ENCODE results near the gene CNGB1. TPM values are rescaled to one million over a fixed set of nuclear protein-coding genes. Genes with fewer than 3 reads are reported as not detected.
"Not testable (repeated sequence)": the region's sequence is repeated elsewhere in the genome, so short reads cannot be mapped to it uniquely, and the experiment has no call there.

CNGB1 gene
- total RNA-seq, 1 experiment from 2014 or later, result not detected

DNA sequence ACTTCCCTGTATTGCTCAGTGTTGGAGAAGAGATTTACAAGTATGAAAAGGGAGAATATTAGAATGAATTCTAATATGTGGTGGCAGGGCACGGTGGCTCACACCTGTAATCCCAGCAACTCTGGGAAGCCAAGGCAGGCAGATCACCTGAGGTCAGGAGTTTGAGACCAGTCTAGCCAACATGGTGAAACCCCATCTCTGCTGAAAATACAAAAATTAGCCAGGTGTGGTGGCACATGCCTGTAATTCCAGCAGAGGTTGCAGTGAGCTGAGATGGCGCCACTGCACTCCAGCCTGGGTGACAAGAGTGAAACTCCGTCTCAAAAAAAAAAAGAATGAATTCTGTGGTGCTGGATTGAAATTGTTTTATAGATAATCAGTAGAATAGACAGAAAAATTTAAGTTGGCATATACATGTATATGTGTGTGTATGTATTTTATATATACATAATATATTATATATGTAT, 75.8 kb downstream of the CNGB1 start:
- not testable (repeated sequence) for H3K27me3 ChIP-seq, H3K9me3 ChIP-seq, H3K36me3 ChIP-seq, DNase-seq, H3K4me3 ChIP-seq

DNA sequence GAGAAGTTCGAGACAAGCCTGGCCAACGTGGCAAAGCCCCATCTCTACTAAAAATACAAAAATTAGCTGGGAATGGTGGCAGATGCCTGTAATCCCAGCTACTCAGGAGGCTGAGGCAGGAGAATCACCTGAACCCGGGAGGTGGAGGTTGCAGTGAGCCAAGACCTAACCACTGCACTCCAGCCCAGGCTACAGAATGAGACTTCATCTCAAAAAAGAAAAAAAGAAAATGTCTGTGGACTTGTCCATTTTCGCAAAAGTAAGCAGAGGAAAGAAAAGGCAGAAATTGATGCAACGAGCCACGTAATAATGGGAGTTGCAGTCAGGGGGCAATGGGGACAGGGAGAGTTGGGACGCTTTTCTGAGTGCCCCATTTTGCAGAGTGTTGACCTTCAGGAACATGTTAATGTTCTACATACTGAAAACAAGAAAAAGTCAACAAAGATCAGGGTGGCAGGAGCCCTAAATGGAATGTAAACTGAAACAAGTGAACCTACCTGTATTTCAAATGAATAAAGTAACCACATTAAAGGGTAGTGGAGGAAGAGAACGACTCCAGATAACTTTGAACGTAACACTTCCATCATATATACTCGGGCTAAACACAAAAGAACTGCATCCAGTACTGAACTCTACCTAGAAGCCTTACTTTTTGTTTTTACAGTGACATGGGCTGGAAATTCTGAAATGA, 76.4 kb downstream of the CNGB1 start:
- DNase-seq, result no peak
- Histone ChIP-seq H3K4me3 (no peak overlapping the region), H3K27me3 (no peaks in the 10 kb centered on the region), H3K36me3 (no peaks in the 10 kb centered on the region), H3K9me3 (no peaks in the 10 kb centered on the region)

DNA sequence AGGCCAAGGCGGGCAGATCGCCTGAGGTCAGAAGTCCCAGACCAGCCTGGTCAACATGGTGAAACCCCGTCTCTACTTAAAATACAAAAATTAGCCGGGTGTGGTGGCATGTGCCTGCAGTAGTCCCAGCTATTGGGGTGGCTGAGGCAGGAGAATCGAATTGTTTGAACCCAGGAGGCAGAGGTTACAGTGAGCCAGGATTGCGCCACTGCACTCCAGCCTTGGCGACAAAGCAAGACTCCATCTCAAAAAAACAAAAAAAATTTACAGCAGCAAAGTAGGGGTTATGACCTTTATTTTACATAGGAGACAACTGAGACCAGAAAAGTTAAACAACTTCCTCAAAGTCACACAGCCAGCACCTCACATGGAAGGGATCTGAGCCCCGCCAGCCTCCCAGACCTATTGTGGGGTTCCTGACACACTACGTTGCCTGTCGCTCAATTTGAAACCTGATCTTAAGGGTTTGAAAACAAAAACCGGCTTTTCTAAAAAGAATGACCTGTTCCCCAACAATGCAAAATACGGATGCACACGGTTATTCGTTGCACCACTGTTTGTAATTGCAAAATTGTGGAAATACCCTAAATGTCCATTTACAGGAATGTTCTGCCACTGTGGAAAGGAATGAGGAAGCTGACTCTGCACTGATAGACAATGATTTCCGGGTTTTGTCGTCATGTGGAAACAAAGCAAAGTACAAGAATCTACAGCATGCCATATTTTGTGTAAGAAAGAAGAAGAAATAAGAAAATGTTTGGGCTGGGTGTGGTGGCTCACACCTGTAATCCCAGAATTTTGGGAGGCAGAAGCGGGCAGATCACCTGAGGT, 77.2 kb downstream of the CNGB1 start:
- H3K9me3 ChIP-seq, result no peaks in the 10 kb centered on the region
- no peaks in the 10 kb centered on the region for H3K36me3 ChIP-seq
- DNase-seq, result no peak
- no peaks in the 10 kb centered on the region for H3K27me3 ChIP-seq
- no peak overlapping the region for H3K4me3 ChIP-seq

DNA sequence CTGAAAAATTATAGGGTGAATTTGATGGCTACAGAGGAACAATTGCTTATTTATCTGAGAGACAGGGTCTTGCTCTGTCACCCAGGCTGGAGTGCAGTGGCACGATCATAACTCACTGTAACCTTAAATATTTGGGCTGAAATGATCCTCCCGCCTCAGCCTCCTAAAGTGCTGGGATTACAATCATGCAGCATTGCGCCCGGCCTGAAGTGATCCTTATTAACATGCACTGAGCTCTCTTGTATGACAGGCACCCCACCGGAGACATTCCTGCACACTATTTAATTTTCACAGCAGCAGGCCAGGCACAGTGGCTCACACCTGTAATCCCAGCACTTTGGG, 77.7 kb downstream of the CNGB1 start:
- DNase-seq, result no peak
- Histone ChIP-seq H3K27me3 (no peaks in the 10 kb centered on the region), H3K9me3 (no peaks in the 10 kb centered on the region), H3K4me3 (no peak overlapping the region), H3K36me3 (no peaks in the 10 kb centered on the region)

DNA sequence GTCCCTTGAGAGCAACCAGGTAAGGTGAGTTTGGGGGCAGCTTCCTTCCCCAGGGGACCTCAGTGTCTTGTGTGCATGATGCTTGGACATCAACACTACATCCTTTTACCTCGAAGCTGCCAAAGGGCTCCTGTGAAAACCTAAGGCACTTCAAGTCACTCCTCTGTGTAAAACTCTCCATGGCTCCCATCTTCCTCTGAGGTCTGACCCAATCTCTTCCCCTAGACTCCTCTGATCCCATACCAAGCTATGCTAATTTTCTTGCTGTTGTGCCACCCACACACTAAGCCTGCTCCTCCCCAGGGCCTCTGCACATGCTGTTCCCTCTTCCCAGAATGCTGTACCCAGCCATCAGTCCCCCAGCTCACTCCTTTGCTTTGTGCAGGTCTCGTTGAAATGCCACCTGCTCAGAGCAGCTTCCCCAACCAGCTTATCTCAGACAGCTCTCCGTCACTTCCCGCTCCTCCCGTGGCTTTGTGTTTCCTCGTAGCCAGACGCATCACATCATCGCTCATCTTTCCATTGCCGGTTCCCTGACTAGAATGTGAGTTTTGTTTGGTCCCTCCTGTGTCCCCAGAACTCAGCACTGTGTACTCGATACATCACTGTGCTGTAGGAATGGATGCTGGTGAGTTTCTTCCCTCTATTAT, 78.4 kb downstream of the CNGB1 start:
- Histone ChIP-seq H3K9me3 (no peaks in the 10 kb centered on the region), H3K4me3 (no peak overlapping the region), H3K36me3 (no peaks in the 10 kb centered on the region), H3K27me3 (no peaks in the 10 kb centered on the region)
- DNase-seq, result no peak

DNA sequence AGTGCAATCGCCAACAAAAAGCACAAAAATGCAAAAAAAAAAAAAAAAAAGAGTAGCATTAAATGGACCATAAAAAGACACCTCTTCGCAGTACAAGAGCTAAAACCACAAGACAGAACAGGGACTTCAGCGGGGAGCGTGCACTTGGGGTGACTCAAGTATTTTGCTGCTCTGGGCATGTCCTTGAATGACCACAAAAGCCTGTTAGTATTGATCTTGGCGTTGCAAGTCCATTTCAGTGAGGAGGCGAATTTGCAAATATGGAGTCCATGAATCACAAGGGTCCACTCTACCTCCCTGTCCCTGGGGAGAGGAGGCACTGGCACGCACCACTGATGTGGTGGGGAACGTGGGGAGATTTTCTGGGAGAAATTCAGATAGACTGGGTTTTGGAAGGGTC, 78.9 kb downstream of the CNGB1 start:
- Histone ChIP-seq H3K27me3 (no peaks in the 10 kb centered on the region), H3K4me3 (no peak overlapping the region), H3K36me3 (no peaks in the 10 kb centered on the region), H3K9me3 (no peaks in the 10 kb centered on the region)
- DNase-seq, result peak; percentile 81

- DNase-seq, result no peak
Observed at GRCh38 chr16:57890752-57891111, 80.2 kb downstream of the CNGB1 start.

GRCh38 chr16:57889960-57890751, 80.8 kb downstream of the CNGB1 start:
- Histone ChIP-seq H3K36me3 (no peaks in the 10 kb centered on the region), H3K27me3 (no peaks in the 10 kb centered on the region), H3K4me3 (no peak overlapping the region), H3K9me3 (no peaks in the 10 kb centered on the region)
- no peak for DNase-seq

More at GRCh38 chr16:57890752-57891111, 80.2 kb downstream of the CNGB1 start:
- Histone ChIP-seq H3K4me3 (no peak overlapping the region), H3K9me3 (no peaks in the 10 kb centered on the region), H3K27me3 (no peaks in the 10 kb centered on the region), H3K36me3 (no peaks in the 10 kb centered on the region)

DNA sequence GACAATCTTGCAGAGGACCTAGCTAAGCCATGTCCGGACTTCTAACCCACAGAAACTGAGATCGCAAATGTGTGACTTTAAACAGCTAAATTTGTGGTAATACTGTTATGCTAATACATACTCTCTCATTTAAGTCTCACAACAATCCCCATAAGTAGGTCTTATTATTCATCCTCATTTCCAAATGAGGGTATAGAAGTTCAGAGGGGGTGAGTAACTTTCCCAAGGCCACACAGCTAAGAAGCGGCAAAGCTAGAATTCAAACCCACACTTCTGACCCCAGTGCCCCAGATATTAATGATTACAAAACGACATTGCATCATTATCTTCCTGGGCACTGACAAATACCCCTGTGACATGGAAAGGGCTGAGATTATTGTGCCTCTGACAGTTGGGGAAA, 81.4 kb downstream of the CNGB1 start:
- no peaks in the 10 kb centered on the region for H3K9me3 ChIP-seq
- no peak for DNase-seq
- no peaks in the 10 kb centered on the region for H3K36me3 ChIP-seq
- H3K27me3 ChIP-seq, result no peaks in the 10 kb centered on the region
- H3K4me3 ChIP-seq, result no peak overlapping the region

GRCh38 chr16:57889111-57889510, 81.8 kb downstream of the CNGB1 start:
- DNase-seq, result no peak
- H3K27me3 ChIP-seq, result no peaks in the 10 kb centered on the region
- no peaks in the 10 kb centered on the region for H3K9me3 ChIP-seq
- no peaks in the 10 kb centered on the region for H3K36me3 ChIP-seq
- H3K4me3 ChIP-seq, result no peak overlapping the region

GRCh38 chr16:57888128-57888527, 82.8 kb downstream of the CNGB1 start:
- no peaks in the 10 kb centered on the region for H3K9me3 ChIP-seq
- no peak for DNase-seq
- no peak overlapping the region for H3K4me3 ChIP-seq
- H3K27me3 ChIP-seq, result peaks cover 2% of the 10 kb centered on the region
- H3K36me3 ChIP-seq, result no peaks in the 10 kb centered on the region

GRCh38 chr16:57887711-57888110, 83.2 kb downstream of the CNGB1 start:
- no peaks in the 10 kb centered on the region for H3K36me3 ChIP-seq
- no peak overlapping the region for H3K4me3 ChIP-seq
- no peak for DNase-seq
- peaks cover 4% of the 10 kb centered on the region for H3K27me3 ChIP-seq
- no peaks in the 10 kb centered on the region for H3K9me3 ChIP-seq

GRCh38 chr16:57886427-57886826, 84.5 kb downstream of the CNGB1 start:
- Histone ChIP-seq H3K9me3 (no peaks in the 10 kb centered on the region), H3K27me3 (peaks cover 7% of the 10 kb centered on the region), H3K4me3 (no peak overlapping the region), H3K36me3 (no peaks in the 10 kb centered on the region)
- DNase-seq, result no peak

- H3K27me3 ChIP-seq, result peaks cover 7% of the 10 kb centered on the region
- H3K4me3 ChIP-seq, result no peak overlapping the region
- H3K36me3 ChIP-seq, result no peaks in the 10 kb centered on the region
- H3K9me3 ChIP-seq, result no peaks in the 10 kb centered on the region
- DNase-seq, result no peak
Observed at GRCh38 chr16:57884655-57885133, 86.2 kb downstream of the CNGB1 start.

DNA sequence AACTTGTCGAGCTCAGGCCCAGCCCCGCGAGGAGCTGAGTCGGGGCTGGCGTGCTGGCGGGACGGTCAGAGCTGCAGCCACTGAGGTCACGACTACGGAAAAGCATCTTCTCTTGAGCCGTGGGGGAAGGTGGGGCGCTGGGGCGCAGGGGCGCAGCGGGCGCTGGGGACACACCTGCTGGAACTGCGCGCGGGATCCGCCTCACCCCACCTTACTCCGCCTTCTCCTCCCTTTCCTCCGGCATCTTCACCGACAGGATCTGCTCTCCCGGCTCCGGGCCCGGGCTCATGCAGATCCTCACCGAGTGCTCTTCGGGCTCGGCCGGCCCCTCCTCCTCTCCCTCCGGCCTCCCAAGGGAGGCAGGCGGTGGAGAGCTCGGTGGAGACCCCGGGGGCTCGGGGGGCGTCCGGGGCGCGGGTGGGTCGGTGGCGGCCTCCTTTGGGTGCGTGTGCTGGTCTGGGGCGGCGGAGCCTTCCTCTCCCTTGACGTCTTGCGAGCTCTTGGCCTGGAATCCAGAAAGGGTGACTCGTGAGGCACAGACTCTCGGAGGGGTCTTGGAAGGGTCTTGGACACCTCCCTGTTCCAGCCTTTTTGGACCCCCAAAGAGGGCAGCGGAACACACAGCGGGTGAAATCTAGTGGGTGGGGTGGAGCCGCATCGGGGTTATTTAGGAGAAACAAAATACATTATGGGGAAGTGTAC, 86.8 kb downstream of the CNGB1 start:
- Histone ChIP-seq H3K27me3 (peaks cover 7% of the 10 kb centered on the region), H3K9me3 (no peaks in the 10 kb centered on the region), H3K36me3 (no peaks in the 10 kb centered on the region), H3K4me3 (no peak overlapping the region)
- DNase-seq, result no peak

DNA sequence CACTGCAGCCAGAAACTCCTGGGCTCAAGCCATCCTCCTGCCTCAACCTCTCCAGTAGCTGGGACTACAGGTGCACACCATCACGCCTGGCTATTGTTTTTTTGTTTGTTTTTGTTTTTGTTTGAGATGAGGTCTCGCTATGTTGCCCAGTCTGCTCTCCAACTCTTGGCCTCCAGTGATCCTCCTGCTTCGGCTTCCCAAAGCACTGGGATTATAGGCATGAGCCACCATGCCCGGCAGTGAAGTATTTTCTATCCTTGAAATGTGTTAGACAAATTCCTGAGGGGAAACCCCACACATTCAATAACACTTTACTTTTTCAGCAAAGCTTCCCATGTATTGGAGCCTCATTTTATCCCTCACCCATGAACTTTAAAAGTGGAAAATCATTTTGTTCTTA, 87.4 kb downstream of the CNGB1 start:
- Histone ChIP-seq H3K36me3 (no peaks in the 10 kb centered on the region), H3K27me3 (peaks cover 7% of the 10 kb centered on the region), H3K4me3 (no peak overlapping the region), H3K9me3 (no peaks in the 10 kb centered on the region)
- DNase-seq, result no peak
